ENCODE data around the gene ABI3BP. TPM values are rescaled to one million over a fixed set of nuclear protein-coding genes. Genes with fewer than 3 reads are reported as not detected.

The ABI3BP gene
- total RNA-seq, 1 donor from 2014 or later, result 23.6 TPM

- H3K36me3 ChIP-seq, result no peaks in the 10 kb centered on the region
- no peaks in the 10 kb centered on the region for H3K9me3 ChIP-seq (replicated peaks)
- TF ChIP-seq CTCF (IDR thresholded peaks at IDR 0.05; ENCODE audit: borderline replicate concordance), result no peak
- intact Hi-C loops (cut with micrococcal nuclease), result no loop called here
- no peaks in the 10 kb centered on the region for H3K27me3 ChIP-seq (ENCODE audit: low read depth)
- H3K4me3 ChIP-seq, result no peak overlapping the region
- H3K4me1 ChIP-seq, result peaks cover 36% of the 10 kb centered on the region
- peak overlapping the region; percentile 56 for H3K27ac ChIP-seq (replicated peaks)
- DNase-seq, result no peak
Observed at GRCh38 chr3:100879195-100879810, 113.9 kb downstream of the ABI3BP start.

- Histone ChIP-seq H3K9me3 (replicated peaks) (no peaks in the 10 kb centered on the region), H3K4me3 (no peak overlapping the region), H3K4me1 (peaks cover 30% of the 10 kb centered on the region), H3K27me3 (ENCODE audit: low read depth) (no peaks in the 10 kb centered on the region), H3K36me3 (no peaks in the 10 kb centered on the region), H3K27ac (replicated peaks) (peak overlapping the region; percentile 50)
- DNase-seq, result no peak
- intact Hi-C loops (cut with micrococcal nuclease), result no loop called here
- TF ChIP-seq CTCF (IDR thresholded peaks at IDR 0.05; ENCODE audit: borderline replicate concordance), result no peak
Observed at GRCh38 chr3:100877286-100877685, 115.9 kb downstream of the ABI3BP start.

- DNase-seq, result peak; percentile 71
- H3K4me3 ChIP-seq, result no peak overlapping the region
- intact Hi-C loops (cut with micrococcal nuclease), result no loop called here
Observed at GRCh38 chr3:100875239-100875638, 118.0 kb downstream of the ABI3BP start.

GRCh38 chr3:100873611-100874010 lies 119.6 kb downstream of the ABI3BP start:
- peaks cover 22% of the 10 kb centered on the region for H3K4me1 ChIP-seq
- no peaks in the 10 kb centered on the region for H3K36me3 ChIP-seq
- no peaks in the 10 kb centered on the region for H3K9me3 ChIP-seq (replicated peaks)
- TF ChIP-seq CTCF (IDR thresholded peaks at IDR 0.05; ENCODE audit: borderline replicate concordance), result no peak
- no peak overlapping the region for H3K27ac ChIP-seq (replicated peaks)
- no peaks in the 10 kb centered on the region for H3K27me3 ChIP-seq (ENCODE audit: low read depth)
- intact Hi-C loops (cut with micrococcal nuclease), result no loop called here
- no peak overlapping the region for H3K4me3 ChIP-seq
- no peak for DNase-seq

More at GRCh38 chr3:100875239-100875638, 118.0 kb downstream of the ABI3BP start:
- Histone ChIP-seq H3K27me3 (ENCODE audit: low read depth) (no peaks in the 10 kb centered on the region), H3K27ac (replicated peaks) (peak overlapping the region; percentile 39), H3K4me1 (peaks cover 31% of the 10 kb centered on the region), H3K36me3 (no peaks in the 10 kb centered on the region), H3K9me3 (replicated peaks) (no peaks in the 10 kb centered on the region)
- no peak for TF ChIP-seq CTCF (IDR thresholded peaks at IDR 0.05; ENCODE audit: borderline replicate concordance)

- Histone ChIP-seq H3K4me3 (no peak overlapping the region), H3K9me3 (replicated peaks) (no peaks in the 10 kb centered on the region), H3K27ac (replicated peaks) (no peak overlapping the region), H3K4me1 (peaks cover 16% of the 10 kb centered on the region), H3K36me3 (no peaks in the 10 kb centered on the region), H3K27me3 (ENCODE audit: low read depth) (no peaks in the 10 kb centered on the region)
- intact Hi-C loops (cut with micrococcal nuclease), result no loop called here
- TF ChIP-seq CTCF (IDR thresholded peaks at IDR 0.05; ENCODE audit: borderline replicate concordance), result no peak
- DNase-seq, result no peak
Observed at GRCh38 chr3:100871306-100871705, 121.9 kb downstream of the ABI3BP start.
